Fibroblast of lung (primary cell): Measurements from ENCODE around the gene LSMEM2. TPM values are rescaled to one million over a fixed set of nuclear protein-coding genes. Genes with fewer than 3 reads are reported as not detected.

Experiments used
- DNase-seq, 2 donors: peaks; one replicate each; pipeline versions ENCODE4 v3.0.0 to v3.0.0-alpha.2; 2010; ENCODE audit warnings: low read depth in 2 of 2
- H2AFZ ChIP-seq: 2 replicates; pipeline ENCODE4 v1.5.1; 2012; ENCODE audit warnings: low read length, control low read depth, inconsistent platforms
- H3K27ac ChIP-seq: 2 replicates; pipeline ENCODE4 v1.5.1; 2011; ENCODE audit warnings: low read length, control low read depth; ENCODE audit not compliant: insufficient read depth
- H3K27me3 ChIP-seq: 2 replicates; pipeline ENCODE4 v1.5.1; 2011; ENCODE audit warnings: mild to moderate bottlenecking, low read length; ENCODE audit not compliant: control insufficient read depth, insufficient read depth
- H3K36me3 ChIP-seq: 2 replicates; pipeline ENCODE4 v1.5.1; 2011; ENCODE audit warnings: low read length; ENCODE audit not compliant: control insufficient read depth, insufficient read depth
- H3K4me1 ChIP-seq: 2 replicates; pipeline ENCODE4 v1.5.1; 2011; ENCODE audit warnings: low read length; ENCODE audit not compliant: control insufficient read depth, insufficient read depth; ENCODE audit errors: extremely low read depth
- H3K4me2 ChIP-seq: 2 replicates; pipeline ENCODE4 v1.5.1; 2011; ENCODE audit warnings: low read length, control low read depth; ENCODE audit not compliant: insufficient read depth; ENCODE audit errors: extremely low read depth
- H3K4me3 ChIP-seq, 4 experiments: fragments of 200-600 bp in 1 of 4; sonication (generic) in 1 of 4; replicated peaks in 1 of 4; 2 replicates each; pipeline ENCODE4 v1.5.1; 2011 to 2016; ENCODE audit warnings: low read length in 4 of 4, low read depth in 3 of 4, mild to moderate bottlenecking in 3 of 4, control low read depth in 2 of 4, inconsistent platforms in 1 of 4, mixed read lengths in 1 of 4; ENCODE audit not compliant: insufficient read depth in 1 of 4; ENCODE audit errors: control extremely low read depth in 1 of 4
- H3K79me2 ChIP-seq: 2 replicates; pipeline ENCODE4 v1.5.1; 2012; ENCODE audit warnings: mild to moderate bottlenecking, low read length, inconsistent platforms; ENCODE audit not compliant: control insufficient read depth, insufficient read depth
- H3K9ac ChIP-seq: 2 replicates; pipeline ENCODE4 v1.5.1; 2011; ENCODE audit warnings: mild to moderate bottlenecking, low read length, control low read depth; ENCODE audit not compliant: insufficient read depth
- H3K9me3 ChIP-seq: 2 replicates; pipeline ENCODE4 v1.5.1; 2012; ENCODE audit warnings: low read depth, low read length; ENCODE audit not compliant: control insufficient read depth, insufficient read depth
- H4K20me1 ChIP-seq: 2 replicates; pipeline ENCODE4 v1.5.1; 2011; ENCODE audit warnings: low read length; ENCODE audit not compliant: control insufficient read depth, insufficient read depth; ENCODE audit errors: extremely low read depth
- CTCF ChIP-seq, 2 donors: IDR thresholded peaks in 1 of 2; conservative IDR thresholded peaks in 1 of 2; 1 replicate in 1 of 2; 2 replicates in 1 of 2; pipeline ENCODE4 v1.5.1; 2011 to 2012; ENCODE audit warnings: low read length in 2 of 2, control low read depth in 1 of 2, inconsistent platforms in 1 of 2, low read depth in 1 of 2, mild to moderate bottlenecking in 1 of 2
- EZH2 ChIP-seq: IDR thresholded peaks from 2 replicates; pipeline ENCODE4 v1.5.1; 2012; ENCODE audit warnings: low read length, control low read depth, mild to moderate bottlenecking; ENCODE audit errors: missing control alignments
- polyA plus RNA-seq, 2 donors: library from polyadenylated mRNA; depleted of rRNA in 1 of 2; stranded (reverse) in 1 of 2; unstranded in 1 of 2; fragments of >200 nt; gene quantifications; 2 replicates each; pipeline ENCODE4 v1.2.1, GENCODE V29; 2011 to 2012; ENCODE audit warnings: missing spikeins in 1 of 2
- total RNA-seq: library from RNA; depleted of rRNA; stranded (reverse); fragments of >200 nt; gene quantifications from 2 replicates; pipeline ENCODE4 v1.2.1, GENCODE V29; 2014

Gene LSMEM2
- total and polyA plus RNA-seq, 2 donors (not counting 1 experiment from before 2014, with no cell fraction given) = not detected

- H3K36me3 ChIP-seq = peaks cover 8% of the 10 kb centered on the region
- no peak overlapping the region for H3K4me2 ChIP-seq
- no peak overlapping the region for H3K9ac ChIP-seq
- no peaks in the 10 kb centered on the region for H3K9me3 ChIP-seq
- peaks cover 31% of the 10 kb centered on the region for H3K79me2 ChIP-seq
- no peak overlapping the region for H2AFZ ChIP-seq
- no peak overlapping the region for H3K27ac ChIP-seq
- H4K20me1 ChIP-seq = no peaks in the 10 kb centered on the region
- H3K4me1 ChIP-seq = peaks cover 10% of the 10 kb centered on the region
- TF ChIP-seq EZH2 (no peak), CTCF (conservative IDR thresholded peaks at IDR 0.05 in 1 of 2, IDR thresholded peaks at IDR 0.05 in 1 of 2; ENCODE audit: low read depth in 1 of 2, low read length in 2 of 2) (no peak)
- no peaks in the 10 kb centered on the region for H3K27me3 ChIP-seq
- no peak overlapping the region for H3K4me3 ChIP-seq
- DNase-seq = no peak
These were observed 44.8 kb downstream of the LSMEM2 start for GRCh38 chr3:50323614-50324199.

GRCh38 chr3:50324351-50325112 is 45.6 kb downstream of the LSMEM2 start:
- no peak overlapping the region for H3K27ac ChIP-seq
- peaks cover 10% of the 10 kb centered on the region for H3K4me1 ChIP-seq
- no peaks in the 10 kb centered on the region for H4K20me1 ChIP-seq
- no peak overlapping the region for H3K9ac ChIP-seq
- no peak overlapping the region for H3K4me3 ChIP-seq
- peaks cover 23% of the 10 kb centered on the region for H3K79me2 ChIP-seq
- peaks cover 3% of the 10 kb centered on the region for H3K36me3 ChIP-seq
- H3K9me3 ChIP-seq = no peaks in the 10 kb centered on the region
- DNase-seq = peak; percentile 52 to 66
- H3K4me2 ChIP-seq = no peak overlapping the region
- H2AFZ ChIP-seq = no peak overlapping the region
- peak; percentile 80 to 94 for TF ChIP-seq CTCF (conservative IDR thresholded peaks at IDR 0.05 in 1 of 2, IDR thresholded peaks at IDR 0.05 in 1 of 2; ENCODE audit: low read depth in 1 of 2, low read length in 2 of 2)
- no peak for TF ChIP-seq EZH2
- no peaks in the 10 kb centered on the region for H3K27me3 ChIP-seq

- no peak overlapping the region for H3K4me2 ChIP-seq
- no peak for DNase-seq
These were observed 46.2 kb downstream of the LSMEM2 start for GRCh38 chr3:50325113-50325480.

More at GRCh38 chr3:50325113-50325480, 46.2 kb downstream of the LSMEM2 start:
- H3K9ac ChIP-seq = no peak overlapping the region
- no peaks in the 10 kb centered on the region for H4K20me1 ChIP-seq
- no peak overlapping the region for H3K4me3 ChIP-seq
- peaks cover 9% of the 10 kb centered on the region for H3K4me1 ChIP-seq
- TF ChIP-seq CTCF (conservative IDR thresholded peaks at IDR 0.05 in 1 of 2, IDR thresholded peaks at IDR 0.05 in 1 of 2; ENCODE audit: low read depth in 1 of 2, low read length in 2 of 2) (no peak), EZH2 (no peak)
- peaks cover 18% of the 10 kb centered on the region for H3K79me2 ChIP-seq
- H3K9me3 ChIP-seq = no peaks in the 10 kb centered on the region
- no peaks in the 10 kb centered on the region for H3K27me3 ChIP-seq
- H3K36me3 ChIP-seq = peaks cover 6% of the 10 kb centered on the region
- no peak overlapping the region for H3K27ac ChIP-seq
- H2AFZ ChIP-seq = no peak overlapping the region
